Activated CD8-positive, alpha-beta memory T cell treated with anti-CD3 and anti-CD28 coated beads, Interleukin-2, amount 10 ng/mL, durations not matched to agents 7 days and 5 days (primary cell): ENCODE results near the gene APLP2. TPM values are rescaled to one million over a fixed set of nuclear protein-coding genes. Genes with fewer than 3 reads are reported as not detected.
A peak's percentile ranks its signal among the peaks of the same experiment; 100 is the strongest.

ENCODE experiments used
- ATAC-seq: fragments of 150-1000 bp; cut with Tn5 transposase; one replicate; pipeline ENCODE4 v1.10.0; 2021; ENCODE audit warnings: moderate library complexity
- CTCF ChIA-PET: fragments of 350-600 bp; sonication (Branson Sonifier 250); formaldehyde crosslinking; loops from one replicate; lab custom pipeline; 2021; ENCODE audit warnings: antibody characterized with exemption; lab: Charles Lee
- DNase-seq: peaks from one replicate; pipeline ENCODE4 v3.0.0-alpha.2; 2020
- H3K27ac Mint-ChIP-seq: one replicate; pipeline ENCODE4 v1.8.0; 2021; ENCODE audit warnings: mild to moderate bottlenecking, mixed read lengths
- H3K27me3 Mint-ChIP-seq: one replicate; pipeline ENCODE4 v1.8.0; 2021; ENCODE audit warnings: mixed read lengths
- H3K36me3 Mint-ChIP-seq: one replicate; pipeline ENCODE4 v1.8.0; 2021; ENCODE audit warnings: mild to moderate bottlenecking, mixed read lengths
- H3K4me1 Mint-ChIP-seq: one replicate; pipeline ENCODE4 v1.8.0; 2021; ENCODE audit warnings: mixed read lengths
- H3K4me3 Mint-ChIP-seq: one replicate; pipeline ENCODE4 v1.8.0; 2021; ENCODE audit warnings: mild to moderate bottlenecking, moderate library complexity, mixed read lengths
- H3K9me3 Mint-ChIP-seq: one replicate; pipeline ENCODE4 v1.8.0; 2022; ENCODE audit warnings: low read depth, mixed read lengths
- total RNA-seq, 2 experiments: library from RNA; stranded (reverse); gene quantifications; one replicate each; pipeline ENCODE4 v1.2.3, GENCODE V29; 2021

APLP2 gene
- total RNA-seq, 2 experiments from 2014 or later: 21.9 to 33.5 TPM

DNA sequence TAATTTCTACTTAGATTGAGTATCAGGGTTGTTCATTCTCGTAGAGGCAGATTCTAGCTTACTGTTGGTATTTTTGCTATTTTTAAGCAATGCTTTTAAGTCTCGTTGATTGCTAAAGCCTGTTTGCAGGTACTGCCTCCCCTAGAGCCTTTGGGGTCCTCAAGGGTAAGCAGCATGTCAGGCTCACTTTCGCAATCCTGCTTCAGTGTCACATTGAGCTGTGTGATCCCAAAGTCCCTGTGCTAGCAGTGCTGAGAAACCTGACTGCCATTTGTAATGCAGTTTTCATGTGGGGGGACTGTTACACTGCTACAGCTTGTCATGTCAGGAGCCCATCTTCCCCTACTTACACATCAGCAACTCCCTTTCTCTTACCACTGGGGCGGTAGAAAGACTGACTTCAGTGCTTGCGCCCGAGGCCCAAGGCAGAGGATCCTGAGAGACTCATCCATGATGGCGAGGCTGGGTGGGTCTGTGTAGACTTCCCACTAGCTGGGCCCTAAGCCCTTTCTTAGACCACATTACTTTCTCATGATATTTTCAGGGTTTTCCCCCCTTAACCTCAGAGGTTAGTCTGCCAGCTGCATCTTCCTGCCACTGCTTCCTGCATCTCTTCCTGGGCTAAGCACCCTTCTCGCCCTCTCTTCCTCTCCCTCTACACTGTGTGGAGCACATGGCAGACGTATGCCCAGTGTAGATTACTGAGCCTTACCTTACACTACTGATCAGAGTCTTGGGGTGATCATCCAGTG lies 49.1 kb downstream of the APLP2 start:
- DNase-seq (peak; percentile 44), ATAC-seq (peak; percentile 58)
- peaks cover 12% of the 10 kb centered on the region for H3K36me3 Mint-ChIP-seq
- H3K27me3 Mint-ChIP-seq: peaks cover 35% of the 10 kb centered on the region
- CTCF ChIA-PET: interaction anchor here (0.7 to 3.1 kb wide), 2 partner anchors 13 to 315 kb away, joined by 3 to 13 read pairs; no protein-coding TSS in a partner anchor
- H3K4me3 Mint-ChIP-seq: no peak overlapping the region
- H3K27ac Mint-ChIP-seq: no peak overlapping the region
- no peaks in the 10 kb centered on the region for H3K9me3 Mint-ChIP-seq
- peaks cover 27% of the 10 kb centered on the region for H3K4me1 Mint-ChIP-seq

DNA sequence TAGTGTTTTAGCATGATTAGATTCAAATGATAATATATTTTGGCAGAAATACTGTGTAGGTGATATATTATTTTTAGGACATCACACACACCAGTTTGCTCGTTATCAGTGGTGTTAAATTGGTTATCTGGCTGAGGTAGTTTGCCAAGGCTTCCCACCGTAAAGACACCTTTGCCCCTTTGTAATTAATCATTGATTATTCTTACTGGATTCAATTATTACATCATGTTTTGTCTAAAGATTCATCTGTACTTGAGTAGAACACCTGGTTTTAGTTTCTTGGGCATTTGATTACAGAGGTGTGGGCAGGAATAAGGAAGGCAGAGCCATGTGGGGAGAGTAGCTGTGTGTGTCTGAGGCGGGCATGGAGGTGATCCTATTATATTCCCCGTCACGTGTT lies 50.4 kb downstream of the APLP2 start:
- CTCF ChIA-PET: interaction anchor here (0.7 to 3.1 kb wide), 2 partner anchors 12 kb away, joined by 4 to 13 read pairs; no protein-coding TSS in a partner anchor
- peaks cover 25% of the 10 kb centered on the region for H3K27me3 Mint-ChIP-seq
- ATAC-seq (no peak), DNase-seq (no peak)
- H3K27ac Mint-ChIP-seq: no peak overlapping the region
- no peaks in the 10 kb centered on the region for H3K9me3 Mint-ChIP-seq
- peaks cover 27% of the 10 kb centered on the region for H3K4me1 Mint-ChIP-seq
- no peak overlapping the region for H3K4me3 Mint-ChIP-seq
- H3K36me3 Mint-ChIP-seq: peaks cover 12% of the 10 kb centered on the region

DNA sequence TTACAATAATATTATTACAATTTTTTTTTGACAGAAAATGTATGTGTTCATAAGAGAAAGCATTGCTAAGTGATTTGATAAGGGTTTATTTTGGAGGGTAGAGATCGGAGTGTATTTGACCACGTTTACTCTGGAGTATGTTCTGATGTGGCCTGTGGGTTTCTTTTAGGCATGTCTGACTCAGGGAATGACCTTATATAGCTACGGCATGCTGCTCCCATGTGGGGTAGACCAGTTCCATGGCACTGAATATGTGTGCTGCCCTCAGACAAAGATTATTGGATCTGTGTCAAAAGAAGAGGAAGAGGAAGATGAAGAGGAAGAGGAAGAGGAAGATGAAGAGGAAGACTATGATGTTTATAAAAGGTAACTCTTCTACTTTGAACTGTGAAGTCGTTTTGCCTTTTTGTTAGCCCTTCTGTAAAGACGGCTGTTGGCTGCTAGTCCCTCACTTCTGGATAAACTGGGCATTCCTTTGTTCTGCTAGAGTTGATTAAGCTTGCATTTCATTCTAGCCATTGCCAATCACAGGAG lies 51.8 kb downstream of the APLP2 start:
- no peak overlapping the region for H3K4me3 Mint-ChIP-seq
- no peaks in the 10 kb centered on the region for H3K9me3 Mint-ChIP-seq
- ATAC-seq: no peak
- DNase-seq: no peak
- H3K27ac Mint-ChIP-seq: no peak overlapping the region
- peaks cover 12% of the 10 kb centered on the region for H3K36me3 Mint-ChIP-seq
- peaks cover 17% of the 10 kb centered on the region for H3K27me3 Mint-ChIP-seq
- peaks cover 27% of the 10 kb centered on the region for H3K4me1 Mint-ChIP-seq
- CTCF ChIA-PET: interaction anchor here (1.1 to 1.3 kb wide), 2 partner anchors 9 to 11 kb away, joined by 3 to 5 read pairs; no protein-coding TSS in a partner anchor

DNA sequence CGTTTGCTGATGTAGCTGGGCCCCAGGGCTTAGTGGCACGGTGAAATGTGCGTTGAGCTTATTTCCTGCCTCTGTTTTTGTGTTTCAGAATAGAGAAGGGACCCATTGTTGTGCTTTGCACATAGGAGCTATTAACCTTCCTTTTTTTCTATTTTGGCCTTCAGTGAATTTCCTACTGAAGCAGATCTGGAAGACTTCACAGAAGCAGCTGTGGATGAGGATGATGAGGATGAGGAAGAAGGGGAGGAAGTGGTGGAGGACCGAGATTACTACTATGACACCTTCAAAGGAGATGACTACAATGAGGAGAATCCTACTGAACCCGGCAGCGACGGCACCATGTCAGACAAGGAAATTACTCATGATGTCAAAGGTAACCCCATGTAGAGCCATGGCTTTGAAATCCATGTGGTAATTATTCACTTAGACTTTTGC lies 52.5 kb downstream of the APLP2 start:
- no peak overlapping the region for H3K27ac Mint-ChIP-seq
- peaks cover 27% of the 10 kb centered on the region for H3K4me1 Mint-ChIP-seq
- DNase-seq (no peak), ATAC-seq (no peak)
- H3K9me3 Mint-ChIP-seq: no peaks in the 10 kb centered on the region
- H3K4me3 Mint-ChIP-seq: no peak overlapping the region
- H3K27me3 Mint-ChIP-seq: peaks cover 17% of the 10 kb centered on the region
- H3K36me3 Mint-ChIP-seq: peaks cover 12% of the 10 kb centered on the region
- CTCF ChIA-PET: interaction anchor here (1.1 to 1.3 kb wide), 2 partner anchors 8 to 10 kb away, joined by 3 to 5 read pairs; no protein-coding TSS in a partner anchor

DNA sequence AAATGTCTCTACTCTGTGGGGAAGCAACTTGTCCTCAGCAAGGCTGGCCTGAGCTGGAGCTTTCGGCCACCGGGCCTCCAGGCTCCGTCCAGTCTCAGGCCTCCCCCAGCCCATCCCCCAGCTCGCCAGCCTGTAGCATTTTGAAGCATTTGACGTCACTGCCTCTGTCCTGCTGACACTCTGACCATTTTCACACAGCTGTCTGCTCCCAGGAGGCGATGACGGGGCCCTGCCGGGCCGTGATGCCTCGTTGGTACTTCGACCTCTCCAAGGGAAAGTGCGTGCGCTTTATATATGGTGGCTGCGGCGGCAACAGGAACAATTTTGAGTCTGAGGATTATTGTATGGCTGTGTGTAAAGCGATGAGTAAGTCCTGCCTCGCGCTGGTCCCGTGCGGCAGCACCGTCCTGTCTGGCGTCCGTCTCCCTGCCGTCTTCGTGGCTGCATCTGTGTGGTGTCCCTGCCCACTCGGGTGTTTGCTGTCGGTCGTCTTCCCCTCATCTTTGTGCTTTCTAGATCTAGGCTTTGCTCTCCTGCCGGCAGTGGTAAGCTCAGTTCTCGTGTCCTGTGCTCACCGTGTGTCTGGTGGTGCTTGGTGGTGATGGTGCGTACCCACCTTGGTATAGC lies 53.8 kb downstream of the APLP2 start:
- CTCF ChIA-PET: no interaction called here
- Mint-ChIP-seq H3K9me3 (no peaks in the 10 kb centered on the region), H3K27ac (no peak overlapping the region), H3K36me3 (peaks cover 12% of the 10 kb centered on the region), H3K27me3 (peaks cover 17% of the 10 kb centered on the region), H3K4me1 (peaks cover 21% of the 10 kb centered on the region), H3K4me3 (no peak overlapping the region)
- DNase-seq: no peak
- ATAC-seq: no peak

DNA sequence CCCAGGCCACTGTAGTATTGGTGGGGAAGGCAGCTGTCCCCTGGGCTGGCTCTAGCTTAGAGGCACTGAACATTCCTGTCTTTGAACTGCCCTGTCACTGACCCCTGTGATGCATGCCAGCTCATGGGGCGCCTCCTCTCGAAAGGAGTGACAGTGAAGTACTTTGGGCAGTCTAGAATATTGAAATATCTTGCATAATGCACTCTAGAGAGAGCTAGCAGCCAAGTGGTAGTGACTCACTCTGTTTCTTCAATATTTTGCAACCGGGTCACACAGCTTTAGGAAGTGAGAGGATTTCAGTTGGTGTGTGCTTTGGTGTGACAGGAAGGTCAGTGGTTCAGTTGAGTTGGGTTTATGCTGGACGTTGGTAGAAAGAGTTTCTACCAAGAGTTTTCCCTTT lies 54.4 kb downstream of the APLP2 start:
- peaks cover 15% of the 10 kb centered on the region for H3K4me1 Mint-ChIP-seq
- CTCF ChIA-PET: no interaction called here
- no peaks in the 10 kb centered on the region for H3K9me3 Mint-ChIP-seq
- ATAC-seq: no peak
- no peak overlapping the region for H3K27ac Mint-ChIP-seq
- peaks cover 12% of the 10 kb centered on the region for H3K36me3 Mint-ChIP-seq
- no peak overlapping the region for H3K4me3 Mint-ChIP-seq
- peaks cover 16% of the 10 kb centered on the region for H3K27me3 Mint-ChIP-seq
- DNase-seq: no peak

DNA sequence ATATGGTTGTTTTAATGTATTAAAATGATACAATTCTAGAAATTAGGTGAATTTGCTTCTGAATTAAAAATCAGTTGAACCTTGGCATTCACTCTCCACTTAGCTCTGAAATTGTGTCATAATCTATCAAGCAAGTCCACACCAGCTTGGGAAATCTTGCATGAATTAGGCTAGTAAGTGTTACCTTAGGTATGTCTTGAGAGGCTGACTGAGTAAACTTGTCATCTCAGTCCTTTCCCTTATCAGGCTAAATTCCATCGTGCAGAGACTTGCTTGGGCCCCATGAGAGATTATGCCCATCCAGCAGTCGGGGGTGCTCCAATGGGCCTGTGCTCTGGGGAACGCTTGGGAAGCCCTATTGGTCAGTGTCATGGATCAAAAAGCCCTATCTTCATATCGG lies 55.9 kb downstream of the APLP2 start:
- no peak for ATAC-seq
- Mint-ChIP-seq H3K36me3 (peaks cover 10% of the 10 kb centered on the region), H3K9me3 (no peaks in the 10 kb centered on the region), H3K27ac (no peak overlapping the region), H3K27me3 (peaks cover 3% of the 10 kb centered on the region), H3K4me1 (peaks cover 10% of the 10 kb centered on the region), H3K4me3 (no peak overlapping the region)
- peak; percentile 22 for DNase-seq
- CTCF ChIA-PET: interaction anchor here (1.3 to 1.4 kb wide), 3 partner anchors 55 to 202 kb away, joined by 3 to 4 read pairs (median 3); no protein-coding TSS in a partner anchor

DNA sequence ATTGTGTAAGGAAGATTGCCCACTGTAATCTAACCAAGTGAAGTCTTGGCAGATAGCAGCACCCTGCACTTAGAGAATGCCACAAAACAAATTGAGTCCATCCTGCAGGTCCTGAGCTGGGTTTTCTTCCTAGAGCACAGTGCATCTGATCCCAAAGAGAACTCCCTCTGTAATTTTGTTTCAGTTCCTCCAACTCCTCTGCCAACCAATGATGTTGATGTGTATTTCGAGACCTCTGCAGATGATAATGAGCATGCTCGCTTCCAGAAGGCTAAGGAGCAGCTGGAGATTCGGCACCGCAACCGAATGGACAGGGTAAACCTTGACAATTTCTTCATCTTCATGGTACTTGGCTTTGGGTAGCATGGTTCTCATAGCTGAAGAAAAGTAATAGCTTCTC lies 56.8 kb downstream of the APLP2 start:
- CTCF ChIA-PET: interaction anchor here (0.7 to 1.4 kb wide), 5 partner anchors 56 to 203 kb away, joined by 3 to 5 read pairs (median 3); no protein-coding TSS in a partner anchor
- peaks cover 9% of the 10 kb centered on the region for H3K36me3 Mint-ChIP-seq
- no peaks in the 10 kb centered on the region for H3K9me3 Mint-ChIP-seq
- DNase-seq (peak; percentile 25), ATAC-seq (no peak)
- no peak overlapping the region for H3K27ac Mint-ChIP-seq
- H3K4me3 Mint-ChIP-seq: no peak overlapping the region
- H3K4me1 Mint-ChIP-seq: peaks cover 8% of the 10 kb centered on the region
- peaks cover 1% of the 10 kb centered on the region for H3K27me3 Mint-ChIP-seq

DNA sequence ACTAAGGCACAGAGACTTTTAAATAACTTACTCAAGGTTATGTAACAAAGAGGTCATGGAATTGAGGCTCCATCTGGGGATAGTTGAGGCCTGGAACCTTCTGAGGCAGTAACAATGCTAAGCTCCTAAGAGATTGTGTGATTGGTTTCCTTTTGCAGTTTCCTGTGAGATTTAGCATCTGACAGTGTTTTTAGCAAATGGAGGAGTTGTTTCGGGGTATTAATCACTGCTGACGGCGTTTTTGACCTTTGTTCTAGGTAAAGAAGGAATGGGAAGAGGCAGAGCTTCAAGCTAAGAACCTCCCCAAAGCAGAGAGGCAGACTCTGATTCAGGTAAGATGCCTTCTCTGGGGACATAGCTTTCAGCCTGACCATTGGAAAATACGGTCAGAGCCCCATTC lies 57.8 kb downstream of the APLP2 start:
- Mint-ChIP-seq H3K4me3 (no peak overlapping the region), H3K27ac (no peak overlapping the region), H3K27me3 (no peaks in the 10 kb centered on the region), H3K36me3 (peaks cover 4% of the 10 kb centered on the region), H3K4me1 (peaks cover under 1% of the 10 kb centered on the region), H3K9me3 (no peaks in the 10 kb centered on the region)
- CTCF ChIA-PET: interaction anchor here (0.6 to 1.2 kb wide), 3 partner anchors 50 to 204 kb away, joined by 3 to 5 read pairs (median 4); no protein-coding TSS in a partner anchor
- ATAC-seq: no peak
- DNase-seq: no peak

DNA sequence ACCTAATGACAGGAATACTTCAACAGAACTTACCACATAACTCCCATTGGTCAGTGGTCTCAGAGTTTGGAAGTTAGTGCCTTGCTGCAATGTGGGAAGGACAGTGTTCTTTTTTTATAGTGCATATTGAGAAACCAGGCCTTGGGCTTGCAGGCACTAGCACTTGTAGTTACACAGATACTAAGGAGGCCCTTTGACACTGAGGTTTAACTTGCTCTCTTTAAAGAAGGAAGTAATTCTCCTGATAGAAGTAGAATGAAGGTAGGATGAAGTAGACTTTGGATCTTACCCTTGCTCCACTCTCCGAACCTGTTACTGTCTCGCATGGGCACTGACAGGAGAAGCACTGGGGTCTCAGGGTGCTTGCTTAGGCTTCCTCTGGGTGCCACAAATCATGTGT lies 58.9 kb downstream of the APLP2 start:
- Mint-ChIP-seq H3K27ac (no peak overlapping the region), H3K36me3 (peaks cover 2% of the 10 kb centered on the region)

DNA sequence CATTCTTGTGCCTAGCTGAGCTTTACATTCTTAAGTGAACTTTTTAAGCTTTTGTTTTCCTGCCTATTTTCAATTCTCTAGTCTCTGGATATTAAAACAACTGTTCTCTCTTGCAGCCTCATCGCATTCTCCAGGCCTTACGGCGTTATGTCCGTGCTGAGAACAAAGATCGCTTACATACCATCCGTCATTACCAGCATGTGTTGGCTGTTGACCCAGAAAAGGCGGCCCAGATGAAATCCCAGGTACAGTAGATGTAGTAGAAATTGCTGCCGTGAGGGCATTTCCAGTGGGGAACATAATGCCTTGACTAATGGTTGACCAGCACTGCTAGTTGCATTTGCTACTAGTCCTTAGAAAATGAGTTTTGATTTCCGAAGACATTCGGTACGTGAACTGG lies 60.2 kb downstream of the APLP2 start:
- H3K4me1 Mint-ChIP-seq: no peaks in the 10 kb centered on the region
- no peak for ATAC-seq
- no peaks in the 10 kb centered on the region for H3K36me3 Mint-ChIP-seq
- CTCF ChIA-PET: interaction anchor here (1.1 to 5.2 kb wide), 6 partner anchors 8 to 379 kb away, joined by 3 to 102 read pairs (median 14); partner anchors contain the start of gene APLP2
- H3K4me3 Mint-ChIP-seq: no peak overlapping the region
- no peak for DNase-seq
- no peaks in the 10 kb centered on the region for H3K27me3 Mint-ChIP-seq
- no peaks in the 10 kb centered on the region for H3K9me3 Mint-ChIP-seq
- no peak overlapping the region for H3K27ac Mint-ChIP-seq

More for the DNA sequence above, 58.9 kb downstream of the APLP2 start:
- DNase-seq (no peak), ATAC-seq (no peak)
- no peaks in the 10 kb centered on the region for H3K4me1 Mint-ChIP-seq
- no peaks in the 10 kb centered on the region for H3K27me3 Mint-ChIP-seq
- no peak overlapping the region for H3K4me3 Mint-ChIP-seq
- H3K9me3 Mint-ChIP-seq: no peaks in the 10 kb centered on the region
- CTCF ChIA-PET: interaction anchor here (2.5 to 5.2 kb wide), 2 partner anchors 204 to 378 kb away, joined by 6 to 102 read pairs; no protein-coding TSS in a partner anchor

DNA sequence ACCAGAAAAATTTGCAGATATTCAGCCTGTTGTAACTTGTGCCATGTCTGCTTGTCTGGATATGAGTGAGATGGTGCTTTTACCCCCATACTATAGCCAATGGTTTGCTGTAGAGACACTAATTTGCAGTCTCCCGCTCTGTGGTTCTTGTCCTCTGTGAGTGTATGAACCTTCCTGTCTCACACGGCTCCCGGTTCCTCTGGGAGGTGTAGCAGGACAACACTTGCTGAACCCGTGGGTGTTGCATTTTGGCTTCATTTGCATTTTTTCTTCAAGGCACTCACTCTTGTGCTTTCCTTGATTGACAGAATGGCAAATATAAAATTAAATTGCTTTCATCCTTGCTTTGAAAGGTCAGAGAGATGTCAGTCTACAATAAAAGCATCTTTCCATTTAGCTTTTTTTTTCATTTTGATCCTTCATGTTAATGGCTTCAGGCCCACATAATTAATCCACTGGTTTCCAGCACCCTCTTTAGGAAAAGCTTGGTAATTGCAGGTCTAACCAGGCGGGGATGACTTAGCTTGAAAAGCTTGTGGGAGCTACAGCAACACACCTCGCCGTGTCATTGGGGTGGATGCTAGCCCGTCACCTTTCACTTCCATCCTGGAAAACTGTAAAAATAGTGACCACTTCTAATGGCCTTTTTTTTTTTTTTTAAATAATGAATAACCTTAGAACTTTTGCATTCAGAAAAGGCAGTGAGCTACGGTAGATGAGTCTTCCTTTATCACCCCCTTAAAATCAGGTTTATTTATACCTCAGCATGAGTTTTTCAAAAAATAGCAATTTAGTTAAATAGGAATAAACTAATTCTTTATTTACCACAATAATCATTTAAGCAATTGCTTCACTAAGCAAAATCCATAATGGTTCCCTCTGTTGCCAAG lies 62.5 kb downstream of the APLP2 start:
- H3K27ac Mint-ChIP-seq: no peak overlapping the region

More for the DNA sequence above, 62.5 kb downstream of the APLP2 start:
- Mint-ChIP-seq H3K9me3 (no peaks in the 10 kb centered on the region), H3K4me3 (no peak overlapping the region), H3K27me3 (no peaks in the 10 kb centered on the region), H3K36me3 (no peaks in the 10 kb centered on the region), H3K4me1 (no peaks in the 10 kb centered on the region)
- CTCF ChIA-PET: interaction anchor here (0.7 to 5.2 kb wide), 33 partner anchors 10 to 932 kb away, joined by 3 to 102 read pairs (median 5); partner anchors contain the start of genes APLP2 and NFRKB
- peak; percentile 59 for DNase-seq
- ATAC-seq: peak; percentile 66
